ENCODE data around the gene CASD1. TPM values are rescaled to one million over a fixed set of nuclear protein-coding genes. Genes with fewer than 3 reads are reported as not detected.

The CASD1 gene
- total RNA-seq, 1 donor from 2014 or later: 63.0 TPM

DNA sequence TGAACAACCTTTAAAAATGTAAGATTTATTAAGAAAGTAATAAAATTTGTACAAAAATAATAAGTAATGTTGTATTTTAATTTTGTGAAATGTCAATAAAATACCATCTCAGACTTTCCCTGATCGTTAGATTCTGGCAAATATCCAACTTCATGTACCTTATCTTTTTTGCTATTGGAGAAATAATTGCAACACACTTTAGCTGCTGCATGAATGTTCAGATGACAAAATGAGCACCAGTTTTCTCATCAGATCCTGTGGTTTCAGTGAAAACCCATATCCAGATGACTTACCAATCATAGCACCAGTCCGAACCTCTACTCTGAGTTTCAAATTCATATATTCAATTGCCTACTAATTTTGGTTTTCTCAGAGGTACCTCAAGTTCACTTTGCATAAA lies 69.9 kb downstream of the CASD1 start:
- DNase-seq (ENCODE audit: low read depth): no peak

DNA sequence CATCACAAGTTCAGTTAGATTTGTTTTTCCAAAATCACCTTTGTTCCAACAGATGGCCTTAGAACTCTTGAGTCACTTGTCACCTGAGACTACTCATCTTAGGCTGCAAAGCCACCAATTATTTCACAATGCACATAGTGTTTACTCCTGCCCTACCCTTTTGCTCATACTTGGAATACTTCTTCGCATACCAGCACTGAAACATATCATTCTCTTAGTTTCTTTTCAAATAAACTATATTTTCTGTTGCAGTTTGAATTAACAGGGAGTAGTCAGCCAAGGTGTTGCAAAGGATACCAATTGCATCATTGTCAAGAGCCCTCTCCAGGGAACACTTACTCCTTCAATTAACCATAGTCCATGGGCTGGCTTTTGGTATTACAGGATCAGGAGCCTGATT lies 71.0 kb downstream of the CASD1 start:
- peak; percentile 61 for DNase-seq (ENCODE audit: low read depth)

DNA sequence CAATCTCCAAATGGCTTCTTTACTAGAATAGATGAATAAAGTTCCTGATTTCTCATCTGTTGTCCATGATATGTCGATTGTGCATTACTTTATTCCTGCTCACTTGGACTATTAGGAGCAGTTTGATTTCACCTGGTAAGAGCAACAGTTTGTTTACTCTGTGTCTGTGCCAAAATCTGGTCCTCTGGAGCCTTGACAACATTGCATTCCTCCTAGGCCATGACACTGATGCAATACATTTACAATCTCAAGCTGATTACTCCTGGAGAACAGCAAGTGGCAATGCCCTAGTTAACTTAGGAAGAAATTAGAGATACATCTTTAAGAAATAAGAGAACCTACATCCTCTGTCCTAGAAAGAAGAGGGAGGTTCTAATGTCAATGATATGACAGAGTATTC lies 74.5 kb downstream of the CASD1 start:
- peak; percentile 26 for DNase-seq (ENCODE audit: low read depth)

DNA sequence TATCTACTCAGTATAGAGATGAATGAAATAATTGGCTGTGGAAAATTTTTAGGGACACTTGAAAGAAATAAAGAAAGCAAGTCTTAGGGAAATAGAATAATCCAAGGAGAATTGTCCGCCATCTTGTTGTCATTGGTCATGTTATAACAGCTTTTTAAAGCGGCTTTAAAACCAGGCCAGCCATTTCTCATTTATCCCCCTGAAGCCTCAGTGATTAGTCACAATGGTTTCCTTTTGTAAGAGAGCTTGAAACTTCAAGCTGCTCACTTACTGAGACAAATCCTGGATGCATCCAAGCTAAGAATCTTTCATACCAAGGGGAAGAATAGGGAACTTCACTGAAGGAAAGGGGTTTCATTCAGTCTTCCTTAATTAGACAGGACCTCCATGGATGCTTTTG lies 78.5 kb downstream of the CASD1 start:
- DNase-seq (ENCODE audit: low read depth): no peak

DNA sequence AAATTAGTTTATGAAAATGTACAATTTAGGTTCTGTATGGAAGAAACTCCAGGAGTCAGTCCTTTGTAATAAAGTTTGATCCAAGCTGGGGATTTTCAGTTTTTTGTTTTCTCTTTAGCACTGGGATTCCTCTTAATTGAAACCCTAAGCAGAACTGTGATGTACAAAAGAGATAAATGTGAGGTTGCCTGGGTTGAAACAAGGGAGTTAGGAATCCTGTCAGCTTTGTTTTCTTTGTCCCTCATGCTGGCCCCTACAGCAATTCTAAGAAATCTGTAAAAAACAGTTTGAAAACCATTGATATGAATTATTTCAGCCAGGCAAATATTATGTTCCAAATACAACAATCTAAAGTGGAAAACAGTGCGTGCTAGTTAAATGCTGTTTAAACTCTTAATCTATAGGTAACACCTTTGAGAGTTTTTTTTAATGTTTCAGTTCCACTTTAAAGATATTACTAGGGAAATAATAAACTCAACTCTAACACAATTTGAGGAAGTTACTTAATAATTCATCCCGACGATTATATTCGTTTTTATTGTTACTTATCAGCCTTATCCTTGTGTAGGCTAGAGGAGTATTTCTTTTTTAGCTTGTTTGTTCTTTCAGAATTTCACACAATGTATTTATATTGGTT lies 81.0 kb downstream of the CASD1 start:
- DNase-seq (ENCODE audit: low read depth): no peak

DNA sequence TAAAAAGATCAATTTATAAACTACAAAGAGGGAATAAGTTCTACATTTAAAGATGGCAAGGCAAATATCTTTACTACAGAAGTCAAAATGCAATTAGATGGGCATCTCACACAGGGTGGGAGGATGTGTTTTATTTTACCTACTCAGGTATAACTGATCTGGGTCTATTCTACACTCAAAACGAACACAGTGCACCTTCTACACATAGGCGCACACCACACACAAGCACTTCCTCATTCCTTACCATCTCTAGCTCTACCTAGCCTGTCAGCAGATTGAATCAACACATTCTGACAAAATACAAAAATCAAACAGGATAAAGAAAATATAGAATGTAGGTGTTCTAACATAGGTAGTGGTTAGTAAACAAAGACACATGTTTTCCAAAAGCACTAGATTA lies 81.6 kb downstream of the CASD1 start:
- DNase-seq (ENCODE audit: low read depth): no peak

DNA sequence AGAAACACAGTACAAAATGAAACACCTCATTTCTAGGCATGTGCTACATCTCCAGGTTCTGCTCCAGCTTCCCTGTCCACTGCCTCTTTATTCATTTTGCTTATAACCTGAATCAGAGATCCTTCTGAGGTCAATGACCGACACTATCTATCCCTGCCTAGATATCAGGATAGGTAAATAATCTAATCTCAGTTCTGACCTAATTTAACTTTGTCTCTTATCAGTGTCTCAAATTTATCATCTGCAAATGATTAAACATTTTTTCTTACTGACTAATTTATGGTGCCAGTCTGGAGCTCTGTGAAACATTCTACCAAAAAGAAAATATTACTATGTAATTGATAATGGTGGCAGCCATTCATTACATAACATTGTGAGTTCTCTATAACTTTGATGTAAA lies 85.3 kb downstream of the CASD1 start:
- no peak for DNase-seq (ENCODE audit: low read depth)

DNA sequence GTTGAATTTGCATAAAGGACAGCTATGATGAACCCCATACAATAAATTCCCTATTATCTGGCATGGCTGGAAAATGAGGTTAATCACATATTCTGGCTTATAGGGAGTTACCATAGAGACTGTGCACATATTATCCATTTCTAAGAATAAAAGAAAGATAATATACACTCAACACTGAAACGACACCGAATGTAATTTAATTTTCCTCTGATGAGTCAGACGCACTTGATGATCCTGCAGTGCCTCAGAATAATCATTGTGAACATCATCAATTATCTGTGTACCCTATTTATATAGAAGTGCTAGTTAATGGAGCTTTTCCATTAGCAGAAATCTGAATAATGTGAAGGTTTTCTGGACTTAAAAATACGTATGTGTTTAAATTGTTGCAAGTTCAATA lies 86.1 kb downstream of the CASD1 start:
- DNase-seq (ENCODE audit: low read depth): no peak

DNA sequence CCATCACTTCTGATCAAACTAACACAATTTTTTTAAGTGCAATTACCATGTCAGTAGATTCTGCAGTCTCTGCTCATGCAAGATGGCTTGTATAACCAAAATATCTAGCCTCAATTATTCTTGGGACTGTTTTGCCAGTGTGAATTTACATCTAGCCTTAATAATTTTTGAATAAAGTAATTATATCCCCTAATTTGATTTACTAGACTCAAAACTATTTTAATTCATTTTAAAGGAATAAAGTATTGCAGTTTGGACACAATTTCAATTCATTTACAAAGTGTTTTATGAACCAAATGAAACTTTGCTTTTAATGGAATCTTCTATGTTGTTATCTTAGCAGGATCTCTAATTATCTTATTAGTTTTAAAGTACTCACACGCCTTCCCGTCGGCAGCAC lies 90.7 kb downstream of the CASD1 start:
- DNase-seq (ENCODE audit: low read depth): no peak

DNA sequence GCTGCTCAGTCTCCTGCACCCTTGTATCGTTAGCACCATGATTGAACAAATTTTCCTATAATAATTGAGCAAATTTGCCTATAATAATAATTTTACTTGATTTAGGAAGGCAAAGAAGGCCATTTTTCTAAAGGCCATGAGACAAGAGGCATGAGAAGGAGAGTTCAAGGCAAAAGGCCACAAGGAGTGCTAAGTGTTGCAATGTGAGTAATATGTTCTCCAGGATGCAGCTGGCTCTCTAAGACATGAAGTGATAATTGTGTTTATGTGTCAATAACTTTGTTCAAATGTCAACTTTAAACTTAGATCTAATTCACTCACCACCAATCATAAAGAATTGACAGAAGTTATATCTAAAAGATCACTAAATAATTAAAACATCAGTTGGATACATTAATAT lies 92.6 kb downstream of the CASD1 start:
- no peak for DNase-seq (ENCODE audit: low read depth)

DNA sequence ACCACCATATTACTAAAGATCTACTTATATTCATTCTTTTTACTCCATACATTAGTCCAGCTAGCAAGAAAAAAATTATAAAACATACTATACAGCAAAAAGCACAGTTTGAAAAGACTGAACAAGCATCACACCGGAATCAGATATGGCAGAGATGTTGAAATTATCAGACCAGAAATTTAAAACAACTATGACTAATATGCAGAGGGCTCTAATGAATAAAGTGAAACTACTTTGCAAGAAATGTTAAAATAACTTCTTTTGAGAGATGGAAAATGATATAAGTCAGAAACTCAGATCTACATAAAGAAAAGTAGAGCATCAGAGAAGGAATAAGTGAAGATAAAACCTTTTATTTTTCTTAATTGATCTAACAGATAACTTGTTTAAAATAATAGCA lies 95.4 kb downstream of the CASD1 start:
- DNase-seq (ENCODE audit: low read depth): no peak

Other genes starting within 250 kb of the CASD1 start
- 1,439 and 1,654 TPM in 2 replicates for gene COL1A2, start 114.9 kb upstream of the CASD1 start, total RNA-seq
- gene SGCE, start 146.3 kb downstream of the CASD1 start, total RNA-seq: 64.9 and 87.6 TPM in 2 replicates

Data from myocyte (in vitro differentiated cells).